ENCODE data around the gene OAS2.

The OAS2 gene, protein sequence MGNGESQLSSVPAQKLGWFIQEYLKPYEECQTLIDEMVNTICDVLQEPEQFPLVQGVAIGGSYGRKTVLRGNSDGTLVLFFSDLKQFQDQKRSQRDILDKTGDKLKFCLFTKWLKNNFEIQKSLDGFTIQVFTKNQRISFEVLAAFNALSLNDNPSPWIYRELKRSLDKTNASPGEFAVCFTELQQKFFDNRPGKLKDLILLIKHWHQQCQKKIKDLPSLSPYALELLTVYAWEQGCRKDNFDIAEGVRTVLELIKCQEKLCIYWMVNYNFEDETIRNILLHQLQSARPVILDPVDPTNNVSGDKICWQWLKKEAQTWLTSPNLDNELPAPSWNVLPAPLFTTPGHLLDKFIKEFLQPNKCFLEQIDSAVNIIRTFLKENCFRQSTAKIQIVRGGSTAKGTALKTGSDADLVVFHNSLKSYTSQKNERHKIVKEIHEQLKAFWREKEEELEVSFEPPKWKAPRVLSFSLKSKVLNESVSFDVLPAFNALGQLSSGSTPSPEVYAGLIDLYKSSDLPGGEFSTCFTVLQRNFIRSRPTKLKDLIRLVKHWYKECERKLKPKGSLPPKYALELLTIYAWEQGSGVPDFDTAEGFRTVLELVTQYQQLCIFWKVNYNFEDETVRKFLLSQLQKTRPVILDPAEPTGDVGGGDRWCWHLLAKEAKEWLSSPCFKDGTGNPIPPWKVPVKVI

DNA sequence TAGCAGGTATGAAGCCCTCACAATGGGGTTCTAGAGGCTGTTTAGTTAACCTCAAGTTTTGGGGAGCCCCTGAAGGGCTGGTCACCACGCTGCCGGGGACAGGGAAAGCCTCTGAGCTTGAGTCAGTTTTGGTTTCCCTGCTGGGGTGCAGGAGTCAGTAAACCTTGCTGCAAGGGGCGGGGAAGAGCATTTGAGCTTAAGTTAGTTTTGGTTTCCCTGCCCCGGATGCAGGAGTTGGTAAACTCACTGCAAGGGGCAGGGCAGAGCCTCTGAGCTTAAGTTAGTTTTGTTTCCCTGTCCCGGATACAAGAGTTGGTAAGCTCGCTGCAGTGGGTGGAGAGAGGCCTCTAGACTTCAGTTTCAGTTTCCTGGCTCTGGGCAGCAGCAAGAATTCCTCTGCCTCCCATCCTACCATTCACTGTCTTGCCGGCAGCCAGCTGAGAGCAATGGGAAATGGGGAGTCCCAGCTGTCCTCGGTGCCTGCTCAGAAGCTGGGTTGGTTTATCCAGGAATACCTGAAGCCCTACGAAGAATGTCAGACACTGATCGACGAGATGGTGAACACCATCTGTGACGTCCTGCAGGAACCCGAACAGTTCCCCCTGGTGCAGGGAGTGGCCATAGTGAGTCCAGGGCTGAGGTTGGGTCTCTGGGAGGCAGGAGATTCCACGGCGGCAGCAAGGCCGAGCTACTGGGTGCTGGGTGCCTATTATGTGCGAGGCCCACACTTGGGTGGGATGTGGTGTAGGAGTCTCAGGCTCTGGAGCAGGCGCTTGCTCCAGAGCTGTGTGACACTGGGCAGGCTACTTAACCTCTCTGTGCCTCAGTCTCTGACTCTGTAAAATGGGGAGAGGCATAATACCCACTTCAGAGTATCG is at the start of gene OAS2:
TSS of gene OAS2 (plus strand) at position 357 of the 878 bp plus-strand sequence. CDS start at position 447, 90 bp downstream.
- peak; percentile 80 for DNase-seq (ENCODE audit: low read depth)

DNA sequence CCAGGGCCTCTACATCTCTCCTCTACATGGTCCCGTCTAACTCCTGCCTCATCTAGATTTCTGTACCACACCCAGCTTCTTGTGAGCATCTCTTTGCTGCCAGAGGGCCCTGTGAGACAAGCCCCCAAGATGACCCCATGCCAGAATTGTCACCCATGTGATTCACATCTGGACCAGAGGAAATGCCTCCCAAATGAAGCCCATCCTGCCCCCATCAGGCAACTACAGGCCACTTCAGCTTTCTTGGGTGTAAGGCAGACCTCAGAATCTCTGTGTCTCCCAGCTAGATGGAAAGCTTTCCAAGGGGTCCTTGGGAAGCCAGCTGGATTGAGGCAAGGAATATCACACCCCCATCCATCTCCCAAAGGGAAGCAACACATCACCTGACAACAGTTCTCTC is 49.3 kb upstream of the OAS2 start:
- no peak for DNase-seq (ENCODE audit: low read depth)

- no peak for DNase-seq (ENCODE audit: low read depth)
Measured at GRCh38 chr12:112929715-112930114, 48.6 kb upstream of the OAS2 start.

DNA sequence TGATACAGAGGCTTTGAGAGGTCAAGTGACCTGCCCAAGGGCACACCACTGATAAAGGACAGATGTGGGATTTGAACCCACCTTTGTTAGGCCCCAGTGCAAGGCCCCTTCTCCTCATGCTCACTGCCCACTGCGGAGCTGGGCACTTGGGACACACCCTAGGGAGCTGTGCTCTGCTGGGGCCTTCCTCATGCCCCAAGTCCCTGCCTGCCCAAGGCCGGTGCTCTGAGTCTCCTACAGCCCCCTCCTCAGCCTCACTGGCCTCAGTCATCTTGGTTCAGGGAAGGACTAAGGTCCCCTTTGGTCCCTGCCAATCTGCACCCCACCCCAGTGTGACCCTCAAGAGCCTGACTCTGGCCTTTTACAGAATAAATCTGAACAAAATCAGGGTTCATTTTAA is 48.0 kb upstream of the OAS2 start:
- no peak for DNase-seq (ENCODE audit: low read depth)

DNA sequence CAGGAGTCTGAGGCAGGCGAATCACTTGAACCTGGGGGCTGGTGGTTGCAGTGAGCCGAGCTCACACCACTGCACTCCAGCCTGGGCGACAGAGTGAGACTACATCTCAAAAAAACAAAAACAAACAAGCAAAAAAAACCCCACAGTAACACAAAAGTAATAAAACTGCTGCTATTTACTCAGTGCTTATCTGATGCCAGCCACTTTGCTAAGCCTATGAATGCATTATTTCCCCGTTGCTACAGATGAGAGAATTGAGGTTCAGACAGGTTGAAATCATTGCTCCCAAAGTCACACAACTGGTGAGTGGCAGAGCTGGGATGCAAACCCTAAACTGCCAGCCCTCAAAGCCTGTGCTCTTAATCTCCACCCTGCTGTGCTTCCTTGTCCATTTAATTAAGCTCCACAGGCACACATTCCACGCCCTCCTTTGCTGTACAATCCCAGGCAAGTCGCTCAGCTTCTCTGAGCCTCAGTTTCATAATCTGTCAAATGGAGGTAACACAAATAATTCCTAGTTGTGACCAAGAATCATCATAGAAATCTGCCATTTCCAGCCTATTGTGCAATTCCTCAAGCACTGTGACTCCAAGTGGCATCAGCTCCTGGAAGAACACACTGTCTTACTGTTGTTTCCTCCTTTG is 45.7 kb upstream of the OAS2 start:
- DNase-seq (ENCODE audit: low read depth), result no peak

DNA sequence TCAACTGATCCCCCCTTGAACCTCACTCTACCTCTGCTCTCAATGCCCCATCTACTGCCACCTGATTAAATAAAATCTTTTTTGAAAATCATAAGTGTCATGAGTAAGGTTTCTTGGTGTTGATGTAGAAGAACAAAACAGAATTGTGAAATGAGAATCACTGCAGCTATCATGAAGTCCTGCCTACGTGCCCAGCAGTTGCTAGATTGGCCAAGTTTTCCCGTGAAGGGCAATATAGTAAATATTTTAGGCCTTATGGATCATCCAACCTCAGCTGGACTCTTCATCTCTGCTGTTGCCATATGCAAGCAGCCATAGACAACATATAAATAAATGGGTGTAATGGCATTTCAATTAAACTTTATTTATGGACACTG is 45.2 kb upstream of the OAS2 start:
- DNase-seq (ENCODE audit: low read depth), result no peak

DNA sequence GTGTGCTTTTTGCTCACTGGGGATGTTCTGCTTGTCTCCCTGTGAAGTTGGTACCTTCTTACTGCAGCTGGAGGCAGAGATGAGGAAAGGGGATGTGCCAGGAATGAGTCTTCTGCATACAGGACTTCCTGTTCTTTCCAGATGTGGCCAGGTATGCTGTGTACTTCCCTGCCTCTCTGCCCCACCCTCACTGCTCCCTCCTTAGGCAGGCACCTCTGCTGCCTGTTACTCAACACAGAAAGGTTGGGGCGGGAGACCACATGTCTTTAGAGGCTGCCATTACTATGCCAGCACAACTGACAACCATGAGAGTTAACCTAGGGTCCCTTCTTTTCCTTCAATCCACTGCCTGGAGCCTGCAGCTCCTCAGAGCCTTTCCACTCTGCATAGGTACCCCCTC is 42.1 kb upstream of the OAS2 start:
- DNase-seq (ENCODE audit: low read depth), result no peak

GRCh38 chr12:112936927-112937326 is 41.4 kb upstream of the OAS2 start:
- DNase-seq (ENCODE audit: low read depth), result no peak

DNA sequence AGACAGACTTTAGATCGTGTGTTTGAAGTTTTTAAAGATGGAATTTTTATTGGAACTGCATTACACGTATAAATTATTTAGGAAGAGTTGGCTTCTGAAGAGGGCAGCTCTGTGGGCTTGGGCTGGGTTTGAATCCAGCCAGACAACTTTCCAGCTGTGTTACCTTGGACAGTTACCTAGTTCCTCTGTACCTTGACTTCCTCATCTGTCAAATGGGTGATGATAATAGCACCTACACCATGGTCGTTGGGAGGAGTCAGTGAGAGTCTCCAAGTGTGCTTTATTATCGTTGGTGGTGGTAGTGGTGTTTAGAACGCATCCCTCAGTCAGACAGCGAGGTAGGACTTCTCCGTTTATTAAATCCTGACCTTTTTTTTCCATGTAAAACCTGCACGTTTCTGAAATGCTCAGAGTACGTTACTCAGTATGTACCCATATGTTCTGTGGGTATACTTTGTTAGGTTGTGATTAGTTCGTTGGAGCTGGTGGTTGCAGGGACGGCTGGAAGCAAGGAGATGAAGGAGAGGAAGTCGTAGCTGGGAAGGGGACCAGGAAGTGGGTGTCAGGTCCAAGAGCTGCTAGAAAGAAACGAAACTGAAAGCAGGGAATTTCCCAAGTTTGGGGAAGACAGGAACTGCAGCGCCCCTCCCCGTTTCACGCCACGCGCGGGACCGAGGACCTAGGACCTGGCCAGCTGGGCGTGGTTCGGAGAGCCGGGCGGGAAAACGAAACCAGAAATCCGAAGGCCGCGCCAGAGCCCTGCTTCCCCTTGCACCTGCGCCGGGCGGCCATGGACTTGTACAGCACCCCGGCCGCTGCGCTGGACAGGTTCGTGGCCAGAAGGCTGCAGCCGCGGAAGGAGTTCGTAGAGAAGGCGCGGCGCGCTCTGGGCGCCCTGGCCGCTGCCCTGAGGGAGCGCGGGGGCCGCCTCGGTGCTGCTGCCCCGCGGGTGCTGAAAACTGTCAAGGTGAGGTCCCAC is 40.3 kb upstream of the OAS2 start, which contains the start of gene OAS3:
TSS of gene OAS3 (plus strand) at position 734 of the 979 bp plus-strand sequence. CDS start at position 791, 57 bp downstream.
- DNase-seq (ENCODE audit: low read depth), result peak; percentile 49

DNA sequence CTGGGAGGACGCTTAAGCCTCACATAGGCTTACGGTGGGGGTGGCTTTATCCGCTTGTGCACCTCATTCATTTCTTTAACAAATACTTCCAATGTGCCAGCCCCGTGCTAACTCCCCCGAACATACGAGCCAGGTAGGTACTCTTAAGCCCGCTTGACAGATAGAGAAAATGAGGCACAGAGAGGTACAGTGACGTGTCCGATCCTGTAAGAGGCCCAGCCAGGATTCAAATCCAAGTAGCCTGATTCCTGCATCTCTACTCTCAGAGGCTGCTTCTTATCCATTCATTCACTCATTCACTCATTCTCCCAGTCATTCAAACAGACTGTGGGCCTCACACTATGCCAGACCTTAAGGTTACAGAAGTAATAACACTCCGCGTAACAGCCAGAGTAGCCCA is 39.6 kb upstream of the OAS2 start:
- DNase-seq (ENCODE audit: low read depth), result no peak

GRCh38 chr12:112939761-112940381 is 38.4 kb upstream of the OAS2 start:
- DNase-seq (ENCODE audit: low read depth), result no peak

- no peak for DNase-seq (ENCODE audit: low read depth)
Measured at GRCh38 chr12:112941528-112942335, 36.6 kb upstream of the OAS2 start.

DNA sequence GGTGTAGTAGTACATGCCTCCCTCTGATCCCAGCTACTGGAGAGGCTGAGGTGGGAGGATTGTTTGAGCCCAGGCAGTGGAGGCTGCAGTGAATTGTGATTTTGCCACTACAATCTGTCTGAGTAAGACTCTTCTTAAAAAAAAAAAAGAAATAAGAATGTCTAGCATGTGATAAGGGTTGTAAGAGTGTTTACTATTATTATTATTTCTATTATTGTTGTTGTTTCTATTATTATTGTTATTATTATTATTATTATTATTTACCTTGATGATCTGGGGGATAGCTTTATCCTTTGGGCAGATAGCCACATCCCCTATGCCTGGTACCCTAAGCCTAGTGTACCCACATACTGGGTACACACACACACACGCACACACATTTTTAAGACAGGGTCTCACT is 35.7 kb upstream of the OAS2 start:
- no peak for DNase-seq (ENCODE audit: low read depth)

- DNase-seq (ENCODE audit: low read depth), result no peak
Measured at GRCh38 chr12:112944024-112944690, 34.2 kb upstream of the OAS2 start.

- DNase-seq (ENCODE audit: low read depth), result no peak
Measured at GRCh38 chr12:112945515-112945914, 32.8 kb upstream of the OAS2 start.

DNA sequence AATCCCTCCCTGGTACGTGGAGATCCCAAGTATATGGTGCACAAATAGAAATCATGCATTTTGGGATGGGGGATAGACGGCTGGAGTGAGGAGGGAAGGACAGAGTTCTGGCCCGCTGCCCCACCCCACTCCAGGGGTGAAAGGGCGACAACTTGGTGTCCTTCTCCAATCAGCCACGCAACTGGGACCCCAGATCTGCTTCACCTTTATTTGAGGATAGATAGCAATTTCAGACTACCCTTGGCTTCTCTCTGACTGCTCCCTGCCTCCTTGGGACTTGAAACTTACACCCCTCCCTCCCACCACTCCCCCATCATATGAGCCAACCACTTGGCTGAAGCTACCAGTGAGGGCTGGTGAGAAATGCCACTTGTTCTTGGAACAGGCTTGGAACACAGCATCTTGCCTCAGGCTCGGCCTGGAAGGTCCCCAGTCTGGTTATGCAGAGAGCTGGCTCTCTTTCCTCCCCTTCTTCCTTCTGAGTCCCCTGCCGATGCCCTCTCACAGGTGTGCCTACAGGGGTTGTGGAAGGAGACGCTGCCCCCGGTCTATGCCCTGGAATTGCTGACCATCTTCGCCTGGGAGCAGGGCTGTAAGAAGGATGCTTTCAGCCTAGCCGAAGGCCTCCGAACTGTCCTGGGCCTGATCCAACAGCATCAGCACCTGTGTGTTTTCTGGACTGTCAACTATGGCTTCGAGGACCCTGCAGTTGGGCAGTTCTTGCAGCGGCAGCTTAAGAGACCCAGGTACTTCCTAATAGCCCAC is 31.9 kb upstream of the OAS2 start:
- DNase-seq (ENCODE audit: low read depth), result no peak

DNA sequence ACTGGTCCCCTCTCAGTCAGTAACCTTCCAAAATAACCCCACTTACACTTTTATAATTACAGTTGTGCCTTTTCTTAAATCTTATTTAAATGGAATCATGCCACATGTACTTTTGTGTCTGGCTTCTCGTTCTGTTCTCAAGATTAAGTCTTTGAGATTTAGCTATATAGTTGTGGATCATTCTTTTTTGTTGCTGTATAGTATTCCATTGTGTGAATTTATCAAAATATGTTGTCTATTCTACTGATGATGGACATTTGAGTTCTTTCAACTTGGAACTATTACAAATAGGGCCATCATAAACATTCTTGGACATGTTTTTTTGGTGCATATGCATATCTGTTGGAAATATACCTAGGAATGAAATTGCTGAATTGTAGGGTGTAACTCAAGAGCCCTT is 31.0 kb upstream of the OAS2 start:
- no peak for DNase-seq (ENCODE audit: low read depth)

DNA sequence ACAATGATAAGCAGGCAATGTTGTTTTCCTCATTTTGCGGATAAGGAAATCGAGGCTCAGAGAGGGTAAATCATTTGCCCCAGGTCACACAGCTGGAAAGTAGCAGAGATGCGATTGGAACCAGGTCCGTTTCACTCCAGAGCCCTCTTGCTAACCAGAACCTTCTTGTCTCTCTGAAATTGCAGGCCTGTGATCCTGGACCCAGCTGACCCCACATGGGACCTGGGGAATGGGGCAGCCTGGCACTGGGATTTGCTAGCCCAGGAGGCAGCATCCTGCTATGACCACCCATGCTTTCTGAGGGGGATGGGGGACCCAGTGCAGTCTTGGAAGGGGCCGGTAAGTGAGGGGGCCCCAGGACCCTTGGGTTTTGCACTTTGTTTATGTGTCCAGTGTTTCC is 30.6 kb upstream of the OAS2 start:
- DNase-seq (ENCODE audit: low read depth), result no peak
